ENCODE measurements around the gene HOTAIR. TPM values are rescaled to one million over a fixed set of nuclear protein-coding genes. Genes with fewer than 3 reads are reported as not detected.

HOTAIR gene
- polyA plus RNA-seq, 1 donor from 2014 or later: not detected

GRCh38 chr12:54006559-54007220 is 31.9 kb upstream of the HOTAIR start:
- no peak overlapping the region for H3K4me2 ChIP-seq (ENCODE audit: low read length)
- H3F3A ChIP-seq (ENCODE audit: insufficient read depth, low read length, poor library complexity, severe bottlenecking): no peaks in the 10 kb centered on the region
- no peak overlapping the region for H2AFZ ChIP-seq (ENCODE audit: low read depth, low read length)
- no peaks in the 10 kb centered on the region for H4K20me1 ChIP-seq (ENCODE audit: insufficient read depth)
- H3K79me2 ChIP-seq (replicated peaks; ENCODE audit: insufficient read depth, low read length): no peaks in the 10 kb centered on the region
- no peak overlapping the region for H3K9ac ChIP-seq (ENCODE audit: low read length)
- H3K27ac ChIP-seq (ENCODE audit: low read length): no peak overlapping the region
- H3K9me2 ChIP-seq (ENCODE audit: insufficient read depth, low read length): no peaks in the 10 kb centered on the region
- H3K4me3 ChIP-seq (ENCODE audit: low read length): no peak overlapping the region
- no peaks in the 10 kb centered on the region for H3K9me3 ChIP-seq (ENCODE audit: low read length)
- H3K27me3 ChIP-seq (ENCODE audit: insufficient read depth, low read depth, low read length): peaks cover 99% of the 10 kb centered on the region
- no peaks in the 10 kb centered on the region for H3K36me3 ChIP-seq (ENCODE audit: insufficient read depth, low read length)
- TF ChIP-seq REST (IDR thresholded peaks at IDR 0.05; ENCODE audit: borderline replicate concordance) (no peak), TAF1 (IDR thresholded peaks at IDR 0.05; ENCODE audit: low read depth) (no peak), CTCF (IDR thresholded peaks at IDR 0.05; ENCODE audit: poor library complexity, severe bottlenecking) (no peak), RAD21 (conservative IDR thresholded peaks at IDR 0.05) (no peak), EP300 (conservative IDR thresholded peaks at IDR 0.05; ENCODE audit: poor library complexity, severe bottlenecking) (no peak)

- Histone ChIP-seq H3K9ac (ENCODE audit: low read length) (no peak overlapping the region), H3K4me3 (ENCODE audit: low read length) (peak overlapping the region; percentile 55), H3K27ac (ENCODE audit: low read length) (no peak overlapping the region)
Measured at GRCh38 chr12:54005853-54006558, 31.3 kb upstream of the HOTAIR start.

More at GRCh38 chr12:54005853-54006558, 31.3 kb upstream of the HOTAIR start:
- Histone ChIP-seq H3K9me2 (ENCODE audit: insufficient read depth, low read length) (no peaks in the 10 kb centered on the region), H4K20me1 (ENCODE audit: insufficient read depth) (no peaks in the 10 kb centered on the region), H3F3A (ENCODE audit: insufficient read depth, low read length, poor library complexity, severe bottlenecking) (no peaks in the 10 kb centered on the region), H3K36me3 (ENCODE audit: insufficient read depth, low read length) (no peaks in the 10 kb centered on the region), H3K79me2 (replicated peaks; ENCODE audit: insufficient read depth, low read length) (no peaks in the 10 kb centered on the region), H3K27me3 (ENCODE audit: insufficient read depth, low read depth, low read length) (peaks cover 99% of the 10 kb centered on the region), H2AFZ (ENCODE audit: low read depth, low read length) (no peak overlapping the region), H3K4me2 (ENCODE audit: low read length) (peak overlapping the region; percentile 20), H3K9me3 (ENCODE audit: low read length) (no peaks in the 10 kb centered on the region)
- TF ChIP-seq RAD21 (conservative IDR thresholded peaks at IDR 0.05) (peak; percentile 94), CTCF (IDR thresholded peaks at IDR 0.05; ENCODE audit: poor library complexity, severe bottlenecking) (peak; percentile 96), TAF1 (IDR thresholded peaks at IDR 0.05; ENCODE audit: low read depth) (no peak), SMC3 (conservative IDR thresholded peaks at IDR 0.05; ENCODE audit: poor library complexity) (peak; percentile 95)
